Kidney (tissue), 14 donors: ENCODE data around the gene MREG. TPM values are rescaled to one million over a fixed set of nuclear protein-coding genes. Genes with fewer than 3 reads are reported as not detected.

Experiments
- DNase-seq, 5 donors: peaks; one replicate each; pipeline ENCODE4 v3.0.0-alpha.2; 2013 to 2020
- FAIRE-seq: peaks from 2 replicates; lab custom pipeline; 2012; peaks lifted over from hg19 to GRCh38; lab: Jason Lieb, UNC
- H3K27ac ChIP-seq, 2 donors: one replicate each; pipeline ENCODE4 v1.7.0; 2013; ENCODE audit warnings: low read depth in 2 of 2, low read length in 2 of 2, inconsistent platforms in 1 of 2
- H3K27me3 ChIP-seq: one replicate; pipeline ENCODE4 v1.7.1; 2013; ENCODE audit warnings: low read length, inconsistent platforms; ENCODE audit not compliant: control insufficient read depth, insufficient read depth
- H3K36me3 ChIP-seq, 3 donors: one replicate each; pipeline versions ENCODE4 v1.7.0 to v1.7.1; 2013; ENCODE audit warnings: low read length in 3 of 3, control low read depth in 1 of 3, inconsistent platforms in 1 of 3; ENCODE audit not compliant: insufficient read depth in 3 of 3, control insufficient read depth in 2 of 3
- H3K4me1 ChIP-seq, 3 donors: one replicate each; pipeline versions ENCODE4 v1.7.0 to v1.7.1; 2013; ENCODE audit warnings: low read length in 3 of 3, inconsistent platforms in 1 of 3, low read depth in 1 of 3; ENCODE audit not compliant: control insufficient read depth in 2 of 3, insufficient read depth in 2 of 3
- H3K4me3 ChIP-seq, 3 donors: one replicate each; pipeline versions ENCODE4 v1.7.0 to v1.8.1; 2013; ENCODE audit warnings: low read length in 3 of 3, control low read depth in 1 of 3, inconsistent platforms in 1 of 3
- H3K9ac ChIP-seq, 3 donors: one replicate each; pipeline versions ENCODE4 v1.7.0 to v1.7.1; 2013; ENCODE audit warnings: low read length in 3 of 3, control low read depth in 1 of 3, inconsistent platforms in 1 of 3
- H3K9me3 ChIP-seq, 3 donors: one replicate each; pipeline versions ENCODE4 v1.7.0 to v1.7.1; 2013; ENCODE audit warnings: low read length in 3 of 3, control low read depth in 1 of 3, inconsistent platforms in 1 of 3; ENCODE audit not compliant: control insufficient read depth in 2 of 3, insufficient read depth in 1 of 3
- CTCF ChIP-seq: IDR thresholded peaks from 3 replicates; pipeline ENCODE4 v1.5.1; 2012; ENCODE audit warnings: mild to moderate bottlenecking, moderate library complexity, borderline replicate concordance; ENCODE audit not compliant: insufficient read depth; ENCODE audit errors: extremely low read depth
- intact Hi-C: fragments of 100-400 bp; cut with DNase I; formaldehyde crosslinking; loops from one replicate; pipeline ENCODE4 v1.11.1; 2022
- polyA plus RNA-seq: library from polyadenylated mRNA; stranded (reverse); fragments of 350-450 nt; fragmentation: Illumina TruSeq; extraction: RNeasy Lipid Tissue Mini Kit (QIAGEN cat#74804); gene quantifications from one replicate; pipeline ENCODE4 v1.2.3, GENCODE V29; 2014; ENCODE audit warnings: low read depth, low replicate concordance; ENCODE audit not compliant: insufficient read depth
- total RNA-seq: library from RNA; stranded (reverse); fragmentation: NEBNext Ultra II Directional; extraction: Animal tissue kit (Norgen Biotek cat#: 25700); gene quantifications from one replicate; pipeline ENCODE4 v1.2.1, GENCODE V29; 2021
- donor health status: control.
- donor health status: control.
- donor health status: control.
- donor health status: control.
- donor health status: control.
- donor health status: DM: yes; HTN: yes; CAD: no.
- donor health status: Normal renal cell carcinoma (clear cell type).

MREG gene
- total and polyA plus RNA-seq, 2 donors from 2014 or later, result 3.6 to 16.7 TPM

DNA sequence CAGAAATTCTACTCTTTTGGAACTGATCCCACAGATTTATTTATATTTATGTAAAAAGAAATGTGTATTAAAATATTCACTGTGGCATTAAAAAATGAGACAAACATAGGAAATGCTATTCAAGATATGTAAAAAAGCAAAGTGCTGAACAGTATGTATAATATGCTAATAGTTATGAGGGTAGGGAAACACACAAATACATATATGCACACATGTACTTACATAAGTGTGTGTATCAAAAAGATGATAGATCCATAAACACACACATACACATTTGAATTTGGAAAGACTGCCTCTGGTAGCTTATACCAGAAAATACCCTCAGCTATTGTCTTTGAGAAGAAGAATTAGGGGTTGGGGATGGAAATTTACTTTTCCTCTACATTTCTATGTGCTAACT, 103.2 kb downstream of the MREG start:
- no peaks in the 10 kb centered on the region for H3K36me3 ChIP-seq
- no peak overlapping the region for H3K4me3 ChIP-seq
- no peak overlapping the region for H3K9ac ChIP-seq
- FAIRE-seq (no peak), DNase-seq (no peak)
- no peaks in the 10 kb centered on the region for H3K4me1 ChIP-seq
- H3K27me3 ChIP-seq, result no peaks in the 10 kb centered on the region
- intact Hi-C loops, result loop anchor here (10.0 kb wide), 1 partner anchor 455 kb away; no protein-coding TSS in a partner anchor
- no peaks in the 10 kb centered on the region for H3K9me3 ChIP-seq
- no peak for TF ChIP-seq CTCF
- no peak overlapping the region for H3K27ac ChIP-seq

DNA sequence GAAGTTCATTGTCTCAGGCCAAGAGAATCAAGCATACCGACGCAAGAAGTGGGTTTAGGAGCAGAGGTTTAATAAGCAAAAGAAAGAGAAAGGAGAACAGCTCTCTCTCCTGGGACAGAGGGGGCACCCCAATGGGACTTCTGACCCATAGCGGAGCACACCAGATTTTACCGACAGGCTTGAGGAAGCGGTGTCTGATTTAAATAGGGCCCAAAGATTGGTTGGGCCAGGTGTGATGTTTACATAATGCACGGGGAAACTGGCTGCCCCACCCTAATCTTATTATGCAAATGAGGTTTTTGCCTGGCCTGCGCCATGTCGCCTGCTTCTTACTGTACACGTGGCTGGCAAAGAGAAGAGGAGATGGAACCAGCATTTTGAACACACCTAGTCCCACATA, 106.2 kb downstream of the MREG start:
- Histone ChIP-seq H3K9ac (no peak overlapping the region), H3K4me3 (no peak overlapping the region), H3K4me1 (no peaks in the 10 kb centered on the region), H3K36me3 (no peaks in the 10 kb centered on the region), H3K27ac (no peak overlapping the region), H3K27me3 (no peaks in the 10 kb centered on the region), H3K9me3 (no peaks in the 10 kb centered on the region)
- intact Hi-C loops, result no loop called here
- FAIRE-seq (no peak), DNase-seq (no peak)
- no peak for TF ChIP-seq CTCF

GRCh38 chr2:215906458-215906857, 106.9 kb downstream of the MREG start:
- no peak for FAIRE-seq
- intact Hi-C loops, result no loop called here
- H3K9me3 ChIP-seq, result no peaks in the 10 kb centered on the region
- no peaks in the 10 kb centered on the region for H3K4me1 ChIP-seq
- H3K27me3 ChIP-seq, result no peaks in the 10 kb centered on the region
- TF ChIP-seq CTCF, result no peak
- H3K27ac ChIP-seq, result no peak overlapping the region
- H3K9ac ChIP-seq, result no peak overlapping the region
- H3K4me3 ChIP-seq, result no peak overlapping the region
- no peak for DNase-seq
- no peaks in the 10 kb centered on the region for H3K36me3 ChIP-seq

- Histone ChIP-seq H3K4me3 (no peak overlapping the region), H3K9me3 (no peaks in the 10 kb centered on the region), H3K9ac (no peak overlapping the region), H3K4me1 (no peaks in the 10 kb centered on the region), H3K27me3 (no peaks in the 10 kb centered on the region), H3K36me3 (no peaks in the 10 kb centered on the region), H3K27ac (no peak overlapping the region)
- TF ChIP-seq CTCF, result no peak
- intact Hi-C loops, result no loop called here
- FAIRE-seq (no peak), DNase-seq (no peak)
Observed at GRCh38 chr2:215905691-215906090, 107.7 kb downstream of the MREG start.
